Adrenal gland (tissue), 12 donors: ENCODE measurements around the gene KRTAP3-2. TPM values are rescaled to one million over a fixed set of nuclear protein-coding genes. Genes with fewer than 3 reads are reported as not detected.
"Not testable (repeated sequence)": the region's sequence is repeated elsewhere in the genome, so short reads cannot be mapped to it uniquely, and the experiment has no call there.

Experiments used
- DNase-seq, 7 donors: peaks; one replicate each; pipeline ENCODE4 v3.0.0-alpha.2; 2019 to 2020
- H3K27ac ChIP-seq, 5 donors: fragments of 200-600 bp; sonication (generic) in 4 of 5; 1 replicate in 3 of 5; 2 replicates in 2 of 5; pipeline versions ENCODE4 v1.5.1 to v1.8.0; 2016 to 2020; ENCODE audit warnings: mild to moderate bottlenecking in 1 of 5
- H3K27me3 ChIP-seq: fragments of 200-600 bp; 2 replicates; pipeline ENCODE4 v1.8.0; 2021
- H3K36me3 ChIP-seq, 2 donors: fragments of 200-600 bp; replicated peaks in 1 of 2; 1 replicate in 1 of 2; 2 replicates in 1 of 2; pipeline versions ENCODE4 v1.5.1 to v1.8.0; 2018 to 2022
- H3K4me1 ChIP-seq, 2 donors: fragments of 200-600 bp; replicated peaks in 1 of 2; 1 replicate in 1 of 2; 2 replicates in 1 of 2; pipeline versions ENCODE4 v1.5.1 to v1.8.0; 2018 to 2021
- H3K4me3 ChIP-seq, 4 donors: fragments of 200-600 bp; sonication (generic) in 3 of 4; one replicate each; pipeline ENCODE4 v1.5.1; 2016 to 2018
- H3K9me3 ChIP-seq, 3 donors: fragments of 200-600 bp; sonication (generic) in 1 of 3; replicated peaks in 1 of 3; 1 replicate in 2 of 3; 2 replicates in 1 of 3; pipeline versions ENCODE4 v1.5.1 to v1.8.0; 2016 to 2021
- CTCF ChIP-seq, 6 experiments: fragments of 450-650 bp in 4 of 6; fragments of 200-600 bp in 2 of 6; sonication (generic) in 1 of 6; IDR thresholded peaks; 1 replicate in 5 of 6; 2 replicates in 1 of 6; pipeline versions ENCODE4 v1.5.1 to v1.8.0; 2016 to 2021; ENCODE audit warnings: antibody characterized with exemption in 6 of 6, mild to moderate bottlenecking in 2 of 6, moderate library complexity in 1 of 6
- POLR2A ChIP-seq, 2 donors: fragments of 450-650 bp; IDR thresholded peaks; one replicate each; pipeline ENCODE4 v1.6.1; 2017; ENCODE audit warnings: antibody characterized with exemption in 2 of 2, mild to moderate bottlenecking in 2 of 2, moderate library complexity in 1 of 2
- WGBS, 4 donors: extraction: QIAGEN DNeasy Blood & Tissue Kit in 2 of 4; methylation state at CpG; one replicate each; pipeline versions ENCODE4 v1.1.5 to v1.1.7; 2013 to 2017; 5-methylcytosine and 5-hydroxymethylcytosine counted together
- intact Hi-C, 2 donors: fragments of 100-400 bp; cut with DNase I; formaldehyde crosslinking; loops; one replicate each; pipeline versions ENCODE4 v1.14.1 to v1.15.0; 2022 to 2023
- polyA plus RNA-seq, 3 donors: library from polyadenylated mRNA; stranded (reverse); fragments of 200-250 nt in 2 of 3; fragments of 350-450 nt in 1 of 3; fragmentation: Illumina TruSeq in 1 of 3; extraction: RNeasy Lipid Tissue Mini Kit (QIAGEN cat#74804) in 1 of 3; gene quantifications; one replicate each; pipeline ENCODE4 v1.2.3, GENCODE V29; 2013 to 2014
- total RNA-seq, 9 donors: library from RNA; depleted of rRNA in 4 of 9; stranded (reverse); fragments of >200 nt in 4 of 9; fragments of 120-200 nt in 1 of 9; fragmentation: NEBNext Ultra II Directional in 1 of 9; extraction: Animal tissue kit (Norgen Biotek cat#: 25700) in 1 of 9; gene quantifications; one replicate each; pipeline versions ENCODE4 v1.1.0 to v1.2.4, GENCODE V29; 2013 to 2023
- donor health status: healthy with polysubstance abuse.
- donor health status: Bipolar disorder and iron deficiency.
- donor health status: DM: yes; HTN: yes; CAD: no.
- donor health status: DM: no; HTN: no; CAD: no.
- donor health status: DM: no; HTN: no; CAD: no.
- donor health status: DM: yes; HTN: yes; CAD: no.

KRTAP3-2 gene
- total and polyA plus RNA-seq, 12 donors, result not detected

- H3K36me3 ChIP-seq, result no peaks in the 10 kb centered on the region
- no peak for DNase-seq
- H3K4me3 ChIP-seq, result no peak overlapping the region
- WGBS, 4 donors, result 65 to 86% (median 79%) methylated on average over 2 of the region's 2 CpGs
- H3K27me3 ChIP-seq, result no peaks in the 10 kb centered on the region
- no peaks in the 10 kb centered on the region for H3K9me3 ChIP-seq
- no peak overlapping the region for H3K27ac ChIP-seq
- intact Hi-C loops, result no loop called here
- TF ChIP-seq CTCF (IDR thresholded peaks at IDR 0.05) (no peak), POLR2A (IDR thresholded peaks at IDR 0.05) (no peak)
- no peaks in the 10 kb centered on the region for H3K4me1 ChIP-seq
Observed at GRCh38 chr17:41037853-41038350, 38.2 kb upstream of the KRTAP3-2 start.

DNA sequence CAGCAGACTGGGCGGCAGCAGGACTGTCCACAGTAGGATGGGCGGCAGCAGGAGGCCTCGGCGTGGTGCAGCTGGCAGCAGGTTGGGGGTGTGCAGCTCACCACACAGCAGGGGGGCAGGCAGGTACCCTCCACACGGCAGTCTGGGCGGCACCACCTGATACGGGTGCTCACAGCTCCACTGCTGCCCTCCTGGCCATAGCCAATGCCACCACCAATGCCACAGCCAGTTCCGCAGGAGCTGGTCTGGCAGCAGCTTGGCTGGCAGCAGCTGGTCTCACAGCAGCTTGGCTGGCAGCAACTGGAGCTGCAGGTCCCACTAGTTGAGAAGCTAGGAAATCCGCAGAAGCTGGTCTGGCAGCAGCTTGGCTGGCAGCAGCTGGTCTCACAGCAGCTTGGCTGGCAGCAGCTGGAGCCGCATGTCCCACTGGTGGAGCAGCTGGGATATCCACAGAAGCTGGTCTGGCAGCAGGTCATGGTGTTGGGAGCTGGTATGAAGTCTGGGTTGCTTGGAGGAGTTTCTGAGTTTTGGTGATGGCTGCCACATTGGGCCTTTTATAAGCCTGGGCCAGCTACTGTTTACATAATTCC is 34.7 kb upstream of the KRTAP3-2 start, which contains the start of gene KRTAP1-3:
Gene KRTAP1-3 (minus strand): TSS at position 529 of the 590 bp plus-strand sequence. CDS start 53 bp downstream, at position 476.
- 81 to 91% (median 87%) methylated on average over 4 to 10 of the region's 10 CpGs for WGBS, 4 donors
- intact Hi-C loops, H3K27me3 ChIP-seq, H3K4me3 ChIP-seq, DNase-seq, H3K27ac ChIP-seq, H3K36me3 ChIP-seq, H3K4me1 ChIP-seq, H3K9me3 ChIP-seq: not testable (repeated sequence)

DNA sequence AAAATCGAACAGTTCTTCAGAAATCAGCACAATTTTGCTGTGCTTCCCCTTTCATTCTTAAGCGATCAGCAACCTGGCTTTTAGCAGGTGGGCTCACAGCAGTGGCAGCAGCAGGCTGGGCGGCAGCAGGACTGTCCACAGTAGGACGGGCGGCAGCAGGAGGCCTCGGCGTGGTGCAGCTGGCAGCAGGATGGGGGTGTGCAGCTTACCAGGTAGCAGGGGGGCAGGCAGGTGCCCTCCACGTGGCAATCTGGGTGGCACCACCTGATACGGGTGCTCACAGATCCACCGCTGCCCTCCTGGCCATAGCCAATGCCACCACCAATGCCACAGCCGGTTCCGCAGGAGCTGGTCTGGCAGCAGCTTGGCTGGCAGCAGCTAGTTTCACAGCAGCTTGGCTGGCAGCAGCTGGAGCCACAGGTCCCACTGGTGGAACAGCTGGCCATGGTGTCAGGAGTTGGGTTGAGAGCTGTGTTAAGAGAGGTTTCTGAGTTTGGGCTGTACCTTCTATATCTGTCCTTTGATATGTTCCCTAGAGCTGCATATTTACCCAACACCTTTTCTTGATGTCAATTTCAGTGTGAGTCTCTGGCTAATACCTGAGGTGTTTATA is 30.0 kb upstream of the KRTAP3-2 start, which contains the start of gene KRTAP1-4:
Gene KRTAP1-4 (minus strand): TSS at position 563 of the 613 bp plus-strand sequence. CDS start 117 bp downstream, at position 446.
- no peak for TF ChIP-seq CTCF (IDR thresholded peaks at IDR 0.05)
- no peak for TF ChIP-seq POLR2A (IDR thresholded peaks at IDR 0.05)
- 77 to 91% (median 83%) methylated on average over 7 to 12 of the region's 12 CpGs for WGBS, 4 donors
- no peaks in the 10 kb centered on the region for H3K9me3 ChIP-seq

DNA sequence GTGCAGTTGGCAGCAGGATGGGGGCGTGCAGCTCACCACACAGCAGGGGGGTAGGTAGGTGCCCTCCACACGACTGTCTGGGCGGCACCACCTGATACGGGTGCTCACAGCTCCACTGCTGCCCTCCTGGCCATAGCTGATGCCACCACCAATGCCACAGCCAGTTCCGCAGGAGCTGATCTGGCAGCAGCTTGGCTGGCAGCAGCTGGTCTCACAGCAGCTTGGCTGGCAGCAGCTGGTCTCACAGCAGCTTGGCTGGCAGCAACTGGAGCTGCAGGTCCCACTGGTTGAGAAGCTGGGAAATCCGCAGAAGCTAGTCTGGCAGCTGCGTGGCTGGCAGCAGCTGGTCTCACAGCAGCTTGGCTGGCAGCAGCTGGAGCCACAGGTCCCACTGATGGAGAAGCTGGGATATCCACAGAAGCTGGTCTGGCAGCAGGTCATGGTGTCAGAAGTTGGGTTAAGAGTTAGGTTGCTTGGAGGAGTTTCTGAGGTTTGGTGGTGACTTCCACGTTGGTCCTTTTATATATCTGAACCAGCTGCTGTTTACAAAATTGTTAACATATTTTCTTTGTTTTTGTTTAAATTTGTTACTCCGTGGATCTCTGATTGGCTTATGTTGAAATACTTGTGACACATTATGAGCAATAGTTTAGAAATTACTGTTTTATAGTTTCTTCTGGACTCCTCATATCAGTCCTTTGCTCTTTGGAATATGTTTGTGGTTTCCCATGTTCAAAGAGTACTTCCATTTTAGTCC is 27.2 kb upstream of the KRTAP3-2 start, which contains the start of gene KRTAP1-5:
Gene KRTAP1-5 (minus strand): TSS at position 494 of the 757 bp plus-strand sequence. CDS start 53 bp downstream, at position 441.
- H3K27me3 ChIP-seq, result no peaks in the 10 kb centered on the region
- no peak within 1 kb of the TSS for H3K4me3 ChIP-seq
- DNase-seq, result no peak
- 68 to 84% (median 73%) methylated on average over 5 to 9 of the region's 9 CpGs for WGBS, 4 donors
- H3K4me1 ChIP-seq, result no peaks in the 10 kb centered on the region
- H3K9me3 ChIP-seq, result no peaks in the 10 kb centered on the region
- H3K27ac ChIP-seq, result no peak within 1 kb of the TSS
- H3K36me3 ChIP-seq, result no peaks in the 10 kb centered on the region
- TF ChIP-seq POLR2A (IDR thresholded peaks at IDR 0.05) (no peak), CTCF (IDR thresholded peaks at IDR 0.05) (no peak)
- intact Hi-C loops, result no loop called here

More for the DNA sequence above, 30.0 kb upstream of the KRTAP3-2 start, which contains the start of gene KRTAP1-4:
- DNase-seq, result no peak
- H3K4me3 ChIP-seq, result no peak within 1 kb of the TSS
- H3K4me1 ChIP-seq, result no peaks in the 10 kb centered on the region
- H3K36me3 ChIP-seq, result no peaks in the 10 kb centered on the region
- no peak within 1 kb of the TSS for H3K27ac ChIP-seq
- intact Hi-C loops, result no loop called here
- no peaks in the 10 kb centered on the region for H3K27me3 ChIP-seq
